Mammary epithelial cell (primary cell): Measurements from ENCODE around the gene SBSN.

ENCODE experiments used
- CTCF ChIP-seq, 2 donors: IDR thresholded peaks in 1 of 2; conservative IDR thresholded peaks in 1 of 2; 2 replicates each; pipeline ENCODE4 v1.5.1; 2011 to 2012; ENCODE audit warnings: inconsistent platforms in 2 of 2, low read length in 2 of 2, mild to moderate bottlenecking in 2 of 2, control low read depth in 1 of 2, low read depth in 1 of 2; ENCODE audit not compliant: insufficient read depth in 1 of 2; ENCODE audit errors: extremely low read depth in 1 of 2
- EZH2 ChIP-seq: IDR thresholded peaks from 2 replicates; pipeline ENCODE4 v1.6.1; 2012; ENCODE audit warnings: low read length, inconsistent platforms, borderline replicate concordance

DNA sequence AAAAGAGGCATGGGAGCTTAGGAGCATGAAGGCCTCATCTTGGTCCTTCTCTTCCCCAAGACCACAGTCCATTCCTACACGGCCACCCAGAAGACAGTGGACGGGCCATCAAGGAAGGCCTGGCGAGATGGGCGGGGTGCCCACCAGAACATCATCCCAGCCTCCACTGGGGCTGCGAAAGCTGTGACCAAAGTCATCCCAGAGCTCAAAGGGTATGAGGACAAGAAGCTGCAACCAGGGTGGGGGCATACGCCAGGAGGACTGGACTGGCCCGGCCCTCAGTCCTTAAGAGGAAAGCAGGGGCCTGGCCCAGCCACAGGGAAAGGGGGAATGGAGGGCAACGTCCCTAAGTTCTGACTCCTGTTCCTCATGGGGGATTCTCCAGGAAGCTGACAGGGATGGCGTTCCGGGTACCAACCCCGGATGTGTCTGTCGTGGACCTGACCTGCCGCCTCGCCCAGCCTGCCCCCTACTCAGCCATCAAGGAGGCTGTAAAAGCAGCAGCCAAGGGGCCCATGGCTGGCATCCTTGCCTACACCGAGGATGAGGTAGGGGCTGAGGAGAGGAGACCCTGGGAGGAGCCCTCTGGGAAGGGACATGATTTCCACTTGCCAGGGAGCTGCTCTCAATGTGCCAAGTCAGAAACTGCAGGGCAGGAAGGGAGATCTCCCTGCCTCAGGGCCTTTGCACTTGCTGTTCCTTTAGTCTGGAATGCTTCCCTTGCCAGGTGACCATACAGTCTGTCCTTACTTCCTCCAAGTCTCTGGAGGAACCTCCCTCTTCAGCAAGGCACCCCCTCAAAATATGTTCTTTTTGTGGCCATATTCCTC lies 15.4 kb upstream of the SBSN start:
- TF ChIP-seq EZH2 (no peak), CTCF (conservative IDR thresholded peaks at IDR 0.05 in 1 of 2, IDR thresholded peaks at IDR 0.05 in 1 of 2; ENCODE audit: extremely low read depth in 1 of 2, insufficient read depth in 1 of 2, low read depth in 1 of 2, low read length in 2 of 2) (no peak)
